Small intestine (tissue), 7 donors: ENCODE results near the gene UBE2G1. TPM values are rescaled to one million over a fixed set of nuclear protein-coding genes. Genes with fewer than 3 reads are reported as not detected.

Experiments
- DNase-seq, 2 donors: peaks; one replicate each; pipeline versions ENCODE4 v3.0.0 to v3.0.0-alpha.2; 2013
- FAIRE-seq: peaks from 2 replicates; lab custom pipeline; 2012; peaks lifted over from hg19 to GRCh38; lab: Jason Lieb, UNC
- H3K27ac ChIP-seq, 3 donors: one replicate each; pipeline ENCODE4 v1.5.1; 2013; ENCODE audit warnings: low read length in 2 of 3, mild to moderate bottlenecking in 2 of 3, control low read depth in 1 of 3, inconsistent platforms in 1 of 3, low read depth in 1 of 3, moderate library complexity in 1 of 3
- H3K27me3 ChIP-seq, 3 donors: one replicate each; pipeline ENCODE4 v1.6.1; 2013; ENCODE audit warnings: low read length in 3 of 3, inconsistent platforms in 1 of 3; ENCODE audit not compliant: control insufficient read depth in 3 of 3, insufficient read depth in 3 of 3
- H3K36me3 ChIP-seq, 3 donors: one replicate each; pipeline ENCODE4 v1.6.1; 2013; ENCODE audit warnings: low read length in 3 of 3, inconsistent platforms in 1 of 3, low read depth in 1 of 3, mild to moderate bottlenecking in 1 of 3, moderate library complexity in 1 of 3; ENCODE audit not compliant: control insufficient read depth in 3 of 3, insufficient read depth in 2 of 3
- H3K4me1 ChIP-seq, 3 donors: one replicate each; pipeline ENCODE4 v1.6.1; 2013; ENCODE audit warnings: low read length in 2 of 3, inconsistent platforms in 1 of 3, low read depth in 1 of 3, mild to moderate bottlenecking in 1 of 3, moderate library complexity in 1 of 3; ENCODE audit not compliant: control insufficient read depth in 3 of 3, insufficient read depth in 2 of 3
- H3K4me3 ChIP-seq, 3 donors: one replicate each; pipeline ENCODE4 v1.5.1; 2013; ENCODE audit warnings: low read length in 3 of 3, control low read depth in 1 of 3, inconsistent platforms in 1 of 3, low read depth in 1 of 3, mild to moderate bottlenecking in 1 of 3, moderate library complexity in 1 of 3
- H3K9me3 ChIP-seq, 2 donors: one replicate each; pipeline ENCODE4 v1.6.1; 2013; ENCODE audit warnings: low read depth in 1 of 2, low read length in 1 of 2; ENCODE audit not compliant: control insufficient read depth in 2 of 2, insufficient read depth in 1 of 2
- WGBS, 3 donors: extraction: QIAGEN DNeasy Blood & Tissue Kit; methylation state at CpG; one replicate each; pipeline ENCODE4 v1.1.7; 2013; 5-methylcytosine and 5-hydroxymethylcytosine counted together
- polyA plus RNA-seq, 4 donors: library from polyadenylated mRNA; stranded (reverse) in 3 of 4; unstranded in 1 of 4; fragments of 200-250 nt in 3 of 4; fragments of 120-200 nt in 1 of 4; gene quantifications; one replicate each; pipeline versions ENCODE4 v1.2.1 to v1.2.3, GENCODE V29; 2013
- donor health status: healthy with polysubstance abuse.
- donor health status: control.
- donor health status: control.
- donor health status: Bipolar disorder and iron deficiency.
- donor health status: healthy.

The UBE2G1 gene
- polyA plus RNA-seq, 4 donors: 15.7 to 45.0 (median 31.4) TPM

GRCh38 chr17:4221163-4221562 lies 145.3 kb downstream of the UBE2G1 start:
- Histone ChIP-seq H3K4me1 (peaks cover 0 to 14% (median 0%) of the 10 kb centered on the region in 3 donors), H3K4me3 (no peak overlapping the region), H3K27ac (peak overlapping the region in 2 of 3 donors; percentile 27 to 79), H3K9me3 (no peaks in the 10 kb centered on the region), H3K27me3 (no peaks in the 10 kb centered on the region), H3K36me3 (peaks cover 0 to 26% (median 3%) of the 10 kb centered on the region in 3 donors)
- no peak for FAIRE-seq
- 75 to 80% (median 78%) methylated on average over 4 of the region's 4 CpGs for WGBS, 3 donors
- DNase-seq: no peak

GRCh38 chr17:4220655-4221054 lies 145.8 kb downstream of the UBE2G1 start:
- 61 to 72% (median 64%) methylated on average over 7 of the region's 7 CpGs for WGBS, 3 donors
- FAIRE-seq: no peak
- Histone ChIP-seq H3K4me1 (peaks cover 0 to 14% (median 0%) of the 10 kb centered on the region in 3 donors), H3K27ac (peak overlapping the region in 2 of 3 donors; percentile 60 to 79), H3K27me3 (no peaks in the 10 kb centered on the region), H3K9me3 (no peaks in the 10 kb centered on the region), H3K4me3 (no peak overlapping the region), H3K36me3 (peaks cover 0 to 27% (median 5%) of the 10 kb centered on the region in 3 donors)
- DNase-seq: peak in 1 of 2 donors; percentile 87

Other genes with a start within 250 kb of the UBE2G1 start
- 10 to 100 TPM; 22.4 to 52.8 (median 34.2) TPM for gene ZZEF1, start 223.6 kb downstream of the UBE2G1 start, polyA plus RNA-seq
- 10 to 100 TPM; 18.1 to 34.0 (median 26.7) TPM for gene CYB5D2, start 223.5 kb downstream of the UBE2G1 start, polyA plus RNA-seq
- gene ANKFY1, start 102.7 kb downstream of the UBE2G1 start, polyA plus RNA-seq: 10 to 100 TPM in 2 of 4 donors, 1 to 10 TPM in 2; 5.7 to 32.8 (median 11.7) TPM
- gene SPNS3, start 67.3 kb upstream of the UBE2G1 start, polyA plus RNA-seq: 1 to 10 TPM in 3 of 4 donors, under 1 TPM in 1; 0.45 to 8.1 (median 2.4) TPM
- 10 to 100 TPM in 2 of 4 donors, 1 to 10 TPM in 2; 6.3 to 37.3 (median 22.3) TPM for gene SPNS2, start 132.2 kb upstream of the UBE2G1 start, polyA plus RNA-seq
- 10 to 100 TPM; 15.0 to 43.5 (median 25.1) TPM for gene MYBBP1A, start 188.7 kb upstream of the UBE2G1 start, polyA plus RNA-seq
- gene GGT6, start 193.9 kb upstream of the UBE2G1 start, polyA plus RNA-seq: 10 to 100 TPM in 3 of 4 donors, 1 to 10 TPM in 1; 4.5 to 63.9 (median 21.4) TPM
- gene SMTNL2, start 217.9 kb upstream of the UBE2G1 start, polyA plus RNA-seq: 10 to 100 TPM in 1 of 4 donors, 1 to 10 TPM in 1, not detected in 2; 1.5 to 10.4 TPM